Epithelial cell of proximal tubule (primary cell): ENCODE measurements around the gene DNLZ. TPM values are rescaled to one million over a fixed set of nuclear protein-coding genes. Genes with fewer than 3 reads are reported as not detected.

Experiments used
- DNase-seq: peaks from one replicate; pipeline ENCODE4 v3.0.0-alpha.2; 2011; ENCODE audit warnings: low read depth
- H3K4me3 ChIP-seq: 2 replicates; pipeline ENCODE4 v1.5.1; 2011; ENCODE audit warnings: low read depth, mild to moderate bottlenecking, low read length
- total RNA-seq: library from RNA; depleted of rRNA; stranded (reverse); fragments of >200 nt; gene quantifications from 2 replicates; pipeline ENCODE4 v1.2.3, GENCODE V29; 2015
- TF ChIP-seq, protein P1 (sequence below): conservative IDR thresholded peaks from 2 replicates; pipeline ENCODE4 v1.5.1; 2012; ENCODE audit warnings: low read depth, mild to moderate bottlenecking, low read length

Gene DNLZ
- total RNA-seq, 1 donor from 2014 or later: 67.2 TPM

DNA sequence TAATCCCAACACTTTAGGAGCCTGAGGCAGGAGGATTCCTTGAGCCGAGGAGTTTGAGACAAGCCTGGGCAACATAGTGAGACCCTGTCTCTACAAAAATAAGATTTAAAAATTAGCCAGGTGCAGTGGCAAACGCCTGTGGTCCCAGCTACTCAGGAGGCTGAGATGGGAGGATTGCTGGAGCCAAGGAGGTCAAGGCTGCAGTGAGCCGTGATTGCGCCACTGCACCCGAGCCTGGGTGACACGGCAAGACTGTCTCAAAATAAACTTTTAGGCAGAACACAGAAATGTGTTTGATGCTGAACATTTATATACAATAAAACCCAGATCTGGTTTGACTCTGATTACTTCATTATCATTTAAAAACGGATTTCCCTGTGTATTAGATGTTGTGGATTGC is 41.9 kb upstream of the DNLZ start:
- TF ChIP-seq, protein P1, sequence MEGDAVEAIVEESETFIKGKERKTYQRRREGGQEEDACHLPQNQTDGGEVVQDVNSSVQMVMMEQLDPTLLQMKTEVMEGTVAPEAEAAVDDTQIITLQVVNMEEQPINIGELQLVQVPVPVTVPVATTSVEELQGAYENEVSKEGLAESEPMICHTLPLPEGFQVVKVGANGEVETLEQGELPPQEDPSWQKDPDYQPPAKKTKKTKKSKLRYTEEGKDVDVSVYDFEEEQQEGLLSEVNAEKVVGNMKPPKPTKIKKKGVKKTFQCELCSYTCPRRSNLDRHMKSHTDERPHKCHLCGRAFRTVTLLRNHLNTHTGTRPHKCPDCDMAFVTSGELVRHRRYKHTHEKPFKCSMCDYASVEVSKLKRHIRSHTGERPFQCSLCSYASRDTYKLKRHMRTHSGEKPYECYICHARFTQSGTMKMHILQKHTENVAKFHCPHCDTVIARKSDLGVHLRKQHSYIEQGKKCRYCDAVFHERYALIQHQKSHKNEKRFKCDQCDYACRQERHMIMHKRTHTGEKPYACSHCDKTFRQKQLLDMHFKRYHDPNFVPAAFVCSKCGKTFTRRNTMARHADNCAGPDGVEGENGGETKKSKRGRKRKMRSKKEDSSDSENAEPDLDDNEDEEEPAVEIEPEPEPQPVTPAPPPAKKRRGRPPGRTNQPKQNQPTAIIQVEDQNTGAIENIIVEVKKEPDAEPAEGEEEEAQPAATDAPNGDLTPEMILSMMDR: no peak
- H3K4me3 ChIP-seq: no peak overlapping the region
- no peak for DNase-seq

DNA sequence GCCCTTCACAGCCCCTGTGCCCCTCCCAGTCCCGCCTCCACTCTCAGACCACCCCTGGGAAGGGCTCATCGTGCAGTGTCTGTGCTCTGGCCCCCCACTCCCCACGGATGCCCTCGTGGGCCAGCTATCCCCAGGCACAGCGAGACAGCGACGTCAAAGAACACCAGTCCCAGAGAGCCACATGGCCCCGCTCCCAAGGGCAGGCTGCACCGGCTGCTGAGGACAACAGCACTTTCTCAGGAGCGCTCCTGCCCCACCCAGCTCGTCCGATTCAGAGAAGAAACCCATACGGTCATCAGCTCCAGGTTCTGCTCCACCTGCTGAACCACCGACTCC is 41.2 kb upstream of the DNLZ start:
- DNase-seq: no peak
- TF ChIP-seq, protein P1: no peak
- H3K4me3 ChIP-seq: no peak overlapping the region

DNA sequence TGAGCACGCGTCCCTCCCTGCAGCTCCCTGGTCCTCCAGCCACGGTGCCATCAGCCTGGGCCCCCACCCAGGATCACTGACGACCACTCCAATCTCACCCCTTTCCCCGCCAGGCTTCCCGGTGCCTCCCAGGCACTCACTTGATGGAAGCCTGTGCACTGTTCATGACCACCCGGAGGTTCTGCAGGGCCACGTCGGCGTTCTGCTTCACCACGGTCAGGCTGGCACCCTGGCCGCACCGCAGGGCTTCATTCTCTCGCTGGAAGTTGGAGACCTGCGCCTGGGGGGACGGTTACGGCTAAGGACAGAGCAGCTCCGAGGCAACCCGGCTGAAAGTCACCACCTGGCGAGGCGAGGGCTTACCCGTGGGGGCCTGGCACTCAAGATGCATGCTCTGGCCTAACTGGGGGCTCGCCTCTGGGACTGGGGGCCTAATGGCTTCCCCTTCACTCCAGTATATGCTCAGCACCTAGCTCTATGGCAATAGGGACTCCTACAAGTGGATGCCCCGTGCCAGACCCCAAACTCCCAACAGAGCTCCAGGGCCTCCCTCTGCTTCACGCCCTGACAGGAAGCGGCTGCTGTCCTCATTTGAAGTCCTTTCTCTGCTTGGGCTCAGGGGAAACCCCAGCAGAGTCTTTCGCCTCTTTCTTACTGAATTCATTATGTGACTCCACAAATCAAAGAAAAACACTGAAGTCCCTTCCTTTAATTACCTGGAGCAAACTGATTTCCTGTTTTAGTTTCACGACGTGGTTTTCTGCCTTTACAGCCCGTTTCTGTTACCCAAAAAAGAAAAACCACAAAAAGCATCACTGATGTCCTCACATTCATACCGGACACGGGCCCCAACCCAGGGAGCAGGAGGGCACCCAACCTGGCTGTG is 40.6 kb upstream of the DNLZ start:
- DNase-seq: no peak
- TF ChIP-seq, protein P1: no peak
- no peak overlapping the region for H3K4me3 ChIP-seq

DNA sequence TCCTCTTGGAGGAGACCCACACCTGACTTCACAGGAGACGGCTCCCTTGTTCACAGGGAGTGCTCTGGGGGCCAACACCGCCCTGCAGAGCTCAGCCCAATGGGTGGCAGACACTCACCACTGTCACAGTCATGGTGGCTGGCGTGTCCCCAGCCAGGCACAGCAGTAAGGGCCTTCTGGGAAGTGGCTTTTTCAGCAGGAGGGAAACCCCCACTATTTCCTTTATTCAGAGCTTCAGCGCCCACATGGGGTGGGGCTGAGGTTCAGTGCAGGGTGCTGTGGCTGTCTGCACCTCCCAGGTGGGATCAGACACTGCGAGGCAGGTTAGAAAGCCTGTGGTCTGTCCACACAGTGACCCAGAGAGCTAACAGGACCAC is 40.0 kb upstream of the DNLZ start:
- H3K4me3 ChIP-seq: no peak overlapping the region
- no peak for DNase-seq
- TF ChIP-seq, protein P1: no peak

DNA sequence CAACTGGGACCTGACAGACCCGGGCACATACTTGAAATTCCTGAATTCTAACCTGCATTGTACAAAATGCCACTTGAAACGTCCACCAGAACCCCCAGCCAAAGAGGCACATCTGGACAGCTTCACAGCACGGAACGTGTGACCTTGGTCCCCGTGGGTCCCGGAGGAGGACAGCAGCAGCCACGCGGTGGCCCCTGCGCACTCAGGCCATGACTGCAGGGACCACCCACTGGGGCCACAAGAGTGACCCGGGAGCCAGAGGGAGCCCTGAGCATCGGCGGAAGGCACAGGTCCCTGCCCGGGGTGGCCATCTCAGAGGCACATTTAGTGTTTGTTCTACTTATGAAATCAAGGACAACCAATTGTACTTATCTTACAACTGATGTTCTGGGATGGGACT is 38.5 kb upstream of the DNLZ start:
- TF ChIP-seq, protein P1: no peak

DNA sequence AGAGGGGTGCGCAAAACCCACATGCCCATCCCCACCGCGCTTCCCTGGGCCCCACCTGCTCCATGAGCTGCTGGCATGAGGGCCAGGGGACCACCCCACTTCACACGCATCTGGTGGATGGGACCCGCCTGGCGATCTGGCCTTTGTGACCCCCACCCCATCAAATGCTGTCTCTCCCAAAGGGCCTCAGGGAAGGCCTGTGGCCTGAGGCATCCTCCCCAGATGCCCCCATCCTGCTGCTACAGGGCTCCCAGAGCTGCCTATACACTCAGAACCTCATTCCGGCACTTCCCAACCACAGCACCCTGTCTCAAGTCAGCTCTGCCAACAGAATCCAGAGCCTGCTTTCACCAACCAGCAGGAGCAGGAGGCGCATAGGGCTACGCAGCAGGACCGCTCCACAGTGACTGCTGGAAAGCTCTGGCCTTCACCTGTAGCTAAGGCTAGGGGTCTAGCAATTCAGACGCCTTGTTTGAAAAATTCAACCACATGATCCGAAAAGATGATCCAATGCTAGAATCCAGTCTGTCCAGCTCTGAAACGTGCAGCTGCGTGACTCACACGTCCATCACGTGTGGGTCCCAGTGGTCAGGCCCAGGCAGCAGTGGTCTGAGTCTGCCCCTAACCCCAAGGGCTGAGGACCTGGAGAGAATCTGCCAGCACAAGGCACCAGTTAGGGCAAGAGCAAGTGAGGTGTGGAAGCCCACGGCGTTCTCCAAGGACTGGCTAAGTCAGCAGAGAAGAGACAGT is 37.8 kb upstream of the DNLZ start:
- TF ChIP-seq, protein P1: no peak
- no peak for DNase-seq
- no peak overlapping the region for H3K4me3 ChIP-seq

More for the DNA sequence above, 38.5 kb upstream of the DNLZ start:
- no peak for DNase-seq
- H3K4me3 ChIP-seq: no peak overlapping the region
